NCI-H748 (cell line): ENCODE data around the gene IRGC.

Experiments used
- DNase-seq: peaks from one replicate; lab custom pipeline; 2025; ENCODE audit not compliant: unreplicated experiment; lab: John Stamatoyannopoulos, UW

The IRGC gene

GRCh38 chr19:43721469-43722048 lies 5.7 kb downstream of the IRGC start:
- no peak for DNase-seq

GRCh38 chr19:43723588-43723987 lies 7.7 kb downstream of the IRGC start:
- no peak for DNase-seq

DNA sequence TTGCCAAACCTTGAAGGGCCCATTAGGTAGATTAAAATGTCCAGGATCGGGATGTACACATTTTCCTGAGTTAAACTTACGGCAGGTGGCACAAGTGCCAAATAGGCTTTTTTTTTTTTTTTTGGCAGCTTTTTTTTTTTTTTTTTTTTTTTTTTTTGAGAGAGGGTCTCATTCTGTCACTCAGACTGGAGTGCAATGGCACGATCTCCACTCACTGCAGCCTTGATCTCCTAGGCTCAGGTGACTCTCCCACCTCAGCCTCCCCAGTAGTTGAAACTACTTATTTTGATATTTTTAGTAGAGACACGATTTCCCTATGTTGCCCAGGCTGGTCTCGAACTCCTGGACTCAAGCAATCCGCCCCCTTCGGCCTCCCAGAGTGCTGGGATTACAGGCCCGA lies 9.0 kb downstream of the IRGC start:
- DNase-seq, result no peak

DNA sequence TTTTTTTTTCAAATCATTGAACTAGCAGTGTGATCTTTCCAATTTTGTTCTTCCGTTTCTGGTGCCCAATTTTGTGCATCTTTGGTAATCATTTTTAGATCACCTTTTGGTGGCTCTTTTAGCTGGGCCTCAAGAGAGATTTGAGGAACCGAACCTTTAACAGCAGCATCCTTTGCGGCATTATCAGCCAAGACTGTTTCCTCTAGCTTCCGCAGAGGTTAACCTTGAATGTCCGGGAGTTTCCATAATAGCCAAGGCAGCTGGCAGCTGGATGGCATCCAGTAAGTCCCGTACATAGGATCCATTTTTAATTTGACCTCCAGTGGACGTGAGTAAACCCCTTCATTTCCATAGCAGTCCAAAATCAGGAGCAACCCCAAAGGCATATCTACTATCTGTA lies 9.6 kb downstream of the IRGC start:
- DNase-seq, result no peak

- DNase-seq, result no peak
Measured at GRCh38 chr19:43726736-43727592, 11.1 kb downstream of the IRGC start.

DNA sequence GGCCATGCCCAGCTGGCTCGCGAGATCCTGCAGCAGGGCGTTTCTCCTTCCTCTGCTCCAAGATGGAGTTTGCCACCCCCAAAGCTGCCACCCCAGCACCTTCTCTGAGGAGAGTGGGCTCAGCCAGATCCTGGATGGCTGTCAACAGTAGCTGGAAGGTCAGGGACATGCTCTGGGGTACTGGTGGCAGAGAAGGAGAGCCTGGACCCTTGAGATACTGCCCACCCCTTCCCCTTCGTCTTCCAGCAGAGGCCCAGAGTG lies 11.6 kb downstream of the IRGC start:
- DNase-seq, result no peak

GRCh38 chr19:43729919-43730318 lies 14.0 kb downstream of the IRGC start:
- DNase-seq, result no peak

DNA sequence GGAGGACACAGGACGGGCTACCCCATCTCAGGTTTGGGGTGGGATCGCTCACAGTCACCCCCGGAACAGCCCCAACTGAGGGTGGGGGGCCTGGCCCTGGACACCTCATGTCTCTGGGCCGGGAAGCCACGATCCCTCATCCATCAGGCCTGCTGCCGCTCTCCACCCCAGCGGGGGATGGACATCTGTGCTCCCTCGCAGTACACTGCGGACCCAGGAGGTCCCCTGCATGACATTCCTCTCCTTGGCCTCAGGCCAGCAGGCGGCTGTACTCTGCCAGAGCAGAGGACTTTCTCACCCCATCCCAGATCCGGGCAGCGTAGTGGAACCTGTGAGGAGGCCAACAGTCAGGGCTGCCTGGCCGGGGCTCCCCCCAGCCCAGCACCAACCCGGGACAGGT lies 15.5 kb downstream of the IRGC start:
- no peak for DNase-seq

- DNase-seq, result no peak
Measured at GRCh38 chr19:43731846-43732245, 16.0 kb downstream of the IRGC start.

DNA sequence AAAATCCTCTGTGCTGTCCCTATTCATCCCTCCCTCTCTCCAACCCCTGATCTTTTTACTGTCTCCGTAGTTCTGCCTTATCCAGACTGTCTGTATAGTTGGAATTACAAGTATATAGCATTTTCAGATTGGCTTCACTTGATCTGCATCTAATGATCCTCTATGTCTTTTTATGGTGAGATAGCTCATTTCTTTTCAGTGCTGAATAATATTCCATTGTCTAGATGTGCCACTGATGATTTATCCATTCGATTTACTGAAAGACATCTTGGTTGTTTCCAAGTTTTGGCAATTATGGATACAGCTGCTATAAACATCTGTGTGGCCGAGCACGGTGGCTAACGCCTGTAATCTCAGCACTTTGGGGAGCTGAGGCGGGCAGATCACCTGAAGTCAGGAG lies 19.1 kb downstream of the IRGC start:
- DNase-seq, result no peak

GRCh38 chr19:43735957-43736356 lies 20.1 kb downstream of the IRGC start:
- no peak for DNase-seq

DNA sequence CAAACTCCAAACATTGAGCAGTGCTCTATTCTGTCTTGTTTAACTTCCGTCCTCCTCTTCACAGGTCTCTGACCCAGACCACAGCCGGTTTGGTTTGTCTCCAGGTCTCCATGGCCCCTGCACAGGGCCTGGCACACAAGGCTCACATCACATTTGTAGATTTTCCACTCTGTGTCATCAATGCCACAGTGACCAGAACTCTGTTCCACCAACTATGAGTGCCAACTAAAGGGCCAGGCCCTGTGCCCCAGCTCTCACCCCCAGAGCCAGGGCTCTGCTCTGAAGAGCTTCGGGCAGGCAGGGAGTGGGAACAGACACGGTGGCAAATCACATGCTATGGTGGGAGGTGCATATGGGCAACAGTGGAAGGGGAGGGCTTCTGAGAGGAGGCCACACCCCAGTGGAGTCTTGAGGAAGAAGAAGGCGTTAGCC lies 22.9 kb downstream of the IRGC start:
- DNase-seq, result no peak

GRCh38 chr19:43739439-43740235 lies 23.8 kb downstream of the IRGC start:
- no peak for DNase-seq

DNA sequence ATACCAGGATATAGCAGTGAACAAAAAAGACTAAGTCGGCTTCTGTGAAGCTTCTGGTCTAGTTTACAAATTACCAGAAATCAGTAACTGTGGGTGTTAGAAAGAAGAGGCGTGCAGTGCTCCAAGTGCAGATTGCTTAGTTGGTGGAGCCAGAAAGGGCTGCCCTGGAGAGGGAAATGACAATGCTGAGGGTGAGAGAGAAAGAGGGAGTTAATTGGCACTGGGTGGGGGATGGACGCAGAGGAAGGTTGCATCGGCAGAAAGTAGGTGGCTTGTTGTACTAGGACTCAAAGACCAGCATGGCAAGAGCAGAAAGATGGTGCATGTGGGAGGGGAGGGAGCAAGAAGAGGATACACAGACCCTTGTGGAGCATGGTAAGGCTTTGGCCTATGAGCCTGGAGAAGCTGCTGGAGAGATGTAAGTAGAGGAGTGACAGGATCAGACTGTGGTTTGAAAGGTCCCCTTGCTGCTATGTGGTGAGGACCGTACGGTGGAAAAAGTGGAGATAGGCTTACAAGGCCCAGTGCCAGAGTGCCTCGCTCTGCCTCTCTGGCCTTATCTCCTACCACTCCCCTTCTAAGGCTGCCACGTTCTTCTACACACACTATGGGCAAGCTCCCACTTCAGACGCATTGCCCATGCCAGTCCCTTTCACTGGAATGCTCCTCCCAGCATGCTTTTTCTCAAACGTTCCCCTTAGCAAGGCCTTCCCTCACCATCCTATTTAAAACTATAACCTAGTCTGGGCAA lies 25.4 kb downstream of the IRGC start:
- DNase-seq, result no peak

DNA sequence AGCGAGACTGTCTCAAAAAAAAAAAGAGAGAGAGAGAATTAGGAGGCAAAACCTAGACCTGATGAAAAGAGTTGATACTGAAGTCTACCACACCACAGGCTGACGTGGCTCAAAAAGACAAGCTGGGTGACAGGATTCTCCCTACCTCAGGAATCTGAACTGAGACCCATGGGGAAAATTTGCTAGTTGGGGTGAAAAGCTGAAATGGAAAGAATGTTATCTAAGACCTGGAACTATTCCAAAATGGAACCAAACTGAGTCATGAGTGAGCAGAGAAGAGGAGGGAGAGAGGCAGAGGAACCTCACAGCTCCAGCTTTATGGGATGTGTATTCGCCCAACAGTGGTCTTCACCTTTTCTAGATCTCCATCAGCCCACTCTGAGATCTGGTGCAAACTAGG lies 27.2 kb downstream of the IRGC start:
- DNase-seq, result no peak

DNA sequence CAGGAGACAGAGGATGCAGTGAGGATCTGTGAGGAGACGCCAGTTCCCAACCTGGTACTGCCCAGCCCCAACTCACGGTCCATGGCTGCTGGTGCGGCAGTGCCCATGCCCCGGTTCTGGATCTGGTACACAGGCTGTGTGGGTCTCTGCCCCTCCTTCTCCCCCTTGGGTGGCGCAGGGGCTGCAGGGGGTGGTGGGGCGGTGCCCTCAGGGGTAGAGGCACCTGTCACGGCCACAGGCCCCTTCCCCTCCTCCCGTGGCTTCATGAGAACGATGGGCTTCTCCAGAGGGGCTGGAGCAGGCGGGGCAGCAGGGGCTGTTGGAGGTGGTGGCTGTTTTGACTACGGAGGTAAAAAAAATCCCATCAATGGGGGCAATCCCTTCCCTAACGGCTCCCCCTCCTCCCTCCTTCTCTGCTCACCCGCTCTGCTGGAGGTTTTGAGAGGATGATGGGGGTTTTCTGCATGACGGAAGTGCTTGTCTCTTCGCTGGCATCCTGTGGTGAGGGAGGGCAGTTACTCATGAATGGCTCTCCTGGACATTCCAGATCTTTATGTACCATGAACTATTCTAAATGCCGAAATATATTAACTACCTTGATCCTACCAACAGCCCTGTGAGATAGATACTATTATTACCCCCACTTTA lies 31.8 kb downstream of the IRGC start:
- no peak for DNase-seq

DNA sequence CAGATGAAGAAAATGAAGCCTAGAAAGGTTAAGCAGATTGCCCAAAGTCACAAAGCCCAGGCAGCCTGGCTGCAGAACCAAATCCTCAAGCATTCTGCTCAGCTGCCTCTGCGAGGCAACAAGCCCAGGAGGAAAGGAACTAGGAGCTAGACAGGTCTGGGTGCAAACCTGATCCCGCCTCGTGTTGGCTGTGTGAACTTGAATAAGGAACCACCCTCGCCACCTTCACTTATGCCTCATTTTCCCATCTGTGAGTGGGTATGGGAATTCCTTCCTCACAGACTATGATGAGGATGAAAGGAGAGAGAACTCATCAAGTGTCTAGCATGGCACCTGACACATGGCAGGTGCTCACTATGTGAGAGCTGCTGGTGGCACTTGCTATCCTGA lies 32.3 kb downstream of the IRGC start:
- no peak for DNase-seq

GRCh38 chr19:43748685-43749084 lies 32.8 kb downstream of the IRGC start:
- no peak for DNase-seq

GRCh38 chr19:43749152-43749551 lies 33.3 kb downstream of the IRGC start:
- DNase-seq, result no peak

DNA sequence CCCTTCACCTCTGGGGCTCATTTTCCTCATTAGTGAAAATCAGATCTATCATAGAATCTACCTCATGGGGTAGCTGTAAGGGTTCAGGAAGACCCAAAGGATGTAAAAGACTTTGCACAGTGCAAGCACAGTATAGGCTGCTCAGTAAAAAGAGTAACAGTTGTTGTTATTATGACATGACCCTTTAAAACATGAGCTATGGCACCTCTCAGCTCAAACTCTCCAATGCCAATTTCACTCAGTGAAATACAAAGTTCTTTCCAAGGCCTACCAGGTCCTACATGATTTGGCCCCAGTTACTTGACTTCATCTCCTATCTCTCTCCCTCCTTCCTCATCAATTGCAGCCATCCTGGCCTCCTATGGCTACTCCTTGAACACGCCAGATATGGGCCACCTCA lies 34.0 kb downstream of the IRGC start:
- DNase-seq, result no peak
